ENCODE data around the gene TMEM72. TPM values are rescaled to one million over a fixed set of nuclear protein-coding genes. Genes with fewer than 3 reads are reported as not detected.

TMEM72 gene
- total RNA-seq, 1 donor from 2014 or later = not detected

- H3K4me3 ChIP-seq = no peak overlapping the region
- H3K27ac ChIP-seq (replicated peaks) = no peak overlapping the region
- no peaks in the 10 kb centered on the region for H3K36me3 ChIP-seq
- peaks cover 8% of the 10 kb centered on the region for H3K9me3 ChIP-seq (replicated peaks)
- no peak for TF ChIP-seq CTCF (IDR thresholded peaks at IDR 0.05; ENCODE audit: borderline replicate concordance)
- H3K4me1 ChIP-seq = no peaks in the 10 kb centered on the region
- intact Hi-C loops (cut with micrococcal nuclease) = no loop called here
- no peaks in the 10 kb centered on the region for H3K27me3 ChIP-seq (ENCODE audit: low read depth)
- DNase-seq = no peak
These were observed 14.1 kb upstream of the TMEM72 start for GRCh38 chr10:44897049-44897448.

GRCh38 chr10:44898665-44899064, 12.5 kb upstream of the TMEM72 start:
- Histone ChIP-seq H3K27me3 (ENCODE audit: low read depth) (no peaks in the 10 kb centered on the region), H3K36me3 (no peaks in the 10 kb centered on the region), H3K27ac (replicated peaks) (no peak overlapping the region), H3K9me3 (replicated peaks) (peaks cover 8% of the 10 kb centered on the region), H3K4me3 (no peak overlapping the region), H3K4me1 (no peaks in the 10 kb centered on the region)
- TF ChIP-seq CTCF (IDR thresholded peaks at IDR 0.05; ENCODE audit: borderline replicate concordance) = no peak
- no peak for DNase-seq
- intact Hi-C loops (cut with micrococcal nuclease) = no loop called here

- Histone ChIP-seq H3K36me3 (no peaks in the 10 kb centered on the region), H3K9me3 (replicated peaks) (peaks cover 8% of the 10 kb centered on the region), H3K4me1 (no peaks in the 10 kb centered on the region), H3K27ac (replicated peaks) (no peak overlapping the region), H3K27me3 (ENCODE audit: low read depth) (no peaks in the 10 kb centered on the region), H3K4me3 (no peak overlapping the region)
- TF ChIP-seq CTCF (IDR thresholded peaks at IDR 0.05; ENCODE audit: borderline replicate concordance) = no peak
- intact Hi-C loops (cut with micrococcal nuclease) = no loop called here
- DNase-seq = no peak
These were observed 11.6 kb upstream of the TMEM72 start for GRCh38 chr10:44899450-44900080.

- no peaks in the 10 kb centered on the region for H3K4me1 ChIP-seq
- no peaks in the 10 kb centered on the region for H3K27me3 ChIP-seq (ENCODE audit: low read depth)
- DNase-seq = no peak
- intact Hi-C loops (cut with micrococcal nuclease) = no loop called here
- H3K27ac ChIP-seq (replicated peaks) = no peak overlapping the region
- TF ChIP-seq CTCF (IDR thresholded peaks at IDR 0.05; ENCODE audit: borderline replicate concordance) = no peak
- no peak overlapping the region for H3K4me3 ChIP-seq
- no peaks in the 10 kb centered on the region for H3K36me3 ChIP-seq
- H3K9me3 ChIP-seq (replicated peaks) = no peaks in the 10 kb centered on the region
These were observed 8.1 kb upstream of the TMEM72 start for GRCh38 chr10:44902941-44903545.

DNA sequence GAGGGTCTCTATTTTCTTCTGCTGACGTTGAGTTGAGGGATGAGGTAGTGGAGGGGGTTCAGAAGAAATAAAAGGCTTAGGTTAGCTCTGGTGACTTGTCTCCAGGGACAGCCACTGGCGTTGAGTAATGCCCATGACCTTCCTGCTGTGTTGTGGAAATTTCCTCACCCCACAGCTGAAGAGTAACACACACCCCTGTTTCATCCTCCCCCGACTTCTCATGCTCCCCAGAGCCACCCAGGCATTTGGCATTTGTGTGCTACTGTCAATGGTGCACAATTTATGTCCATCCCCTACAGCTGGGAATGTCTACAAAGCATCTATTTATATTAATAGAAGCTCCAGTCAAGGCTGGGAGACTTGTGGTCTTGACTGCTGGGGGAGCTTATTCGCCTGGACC, 4.7 kb upstream of the TMEM72 start:
- TF ChIP-seq CTCF (IDR thresholded peaks at IDR 0.05; ENCODE audit: borderline replicate concordance) = no peak

More for the DNA sequence above, 4.7 kb upstream of the TMEM72 start:
- intact Hi-C loops (cut with micrococcal nuclease) = no loop called here
- H3K27ac ChIP-seq (replicated peaks) = no peak overlapping the region
- peaks cover 11% of the 10 kb centered on the region for H3K4me1 ChIP-seq
- no peaks in the 10 kb centered on the region for H3K9me3 ChIP-seq (replicated peaks)
- H3K36me3 ChIP-seq = no peaks in the 10 kb centered on the region
- DNase-seq = no peak
- no peak overlapping the region for H3K4me3 ChIP-seq
- H3K27me3 ChIP-seq (ENCODE audit: low read depth) = no peaks in the 10 kb centered on the region
